Myocyte (in vitro differentiated cells): ENCODE results near the gene SCLY. TPM values are rescaled to one million over a fixed set of nuclear protein-coding genes. Genes with fewer than 3 reads are reported as not detected.
A peak's percentile ranks its signal among the peaks of the same experiment; 100 is the strongest.
"Not testable (repeated sequence)": the region's sequence is repeated elsewhere in the genome, so short reads cannot be mapped to it uniquely, and the experiment has no call there.

Source experiments
- DNase-seq: peaks from one replicate; pipeline ENCODE4 v3.0.0-alpha.2; 2012; ENCODE audit warnings: low read depth
- total RNA-seq: library from RNA; depleted of rRNA; stranded (reverse); fragments of >200 nt; gene quantifications from 2 replicates; pipeline ENCODE4 v1.2.3, GENCODE V29; 2014

SCLY gene
- total RNA-seq, 1 donor from 2014 or later, result 20.6 TPM

DNA sequence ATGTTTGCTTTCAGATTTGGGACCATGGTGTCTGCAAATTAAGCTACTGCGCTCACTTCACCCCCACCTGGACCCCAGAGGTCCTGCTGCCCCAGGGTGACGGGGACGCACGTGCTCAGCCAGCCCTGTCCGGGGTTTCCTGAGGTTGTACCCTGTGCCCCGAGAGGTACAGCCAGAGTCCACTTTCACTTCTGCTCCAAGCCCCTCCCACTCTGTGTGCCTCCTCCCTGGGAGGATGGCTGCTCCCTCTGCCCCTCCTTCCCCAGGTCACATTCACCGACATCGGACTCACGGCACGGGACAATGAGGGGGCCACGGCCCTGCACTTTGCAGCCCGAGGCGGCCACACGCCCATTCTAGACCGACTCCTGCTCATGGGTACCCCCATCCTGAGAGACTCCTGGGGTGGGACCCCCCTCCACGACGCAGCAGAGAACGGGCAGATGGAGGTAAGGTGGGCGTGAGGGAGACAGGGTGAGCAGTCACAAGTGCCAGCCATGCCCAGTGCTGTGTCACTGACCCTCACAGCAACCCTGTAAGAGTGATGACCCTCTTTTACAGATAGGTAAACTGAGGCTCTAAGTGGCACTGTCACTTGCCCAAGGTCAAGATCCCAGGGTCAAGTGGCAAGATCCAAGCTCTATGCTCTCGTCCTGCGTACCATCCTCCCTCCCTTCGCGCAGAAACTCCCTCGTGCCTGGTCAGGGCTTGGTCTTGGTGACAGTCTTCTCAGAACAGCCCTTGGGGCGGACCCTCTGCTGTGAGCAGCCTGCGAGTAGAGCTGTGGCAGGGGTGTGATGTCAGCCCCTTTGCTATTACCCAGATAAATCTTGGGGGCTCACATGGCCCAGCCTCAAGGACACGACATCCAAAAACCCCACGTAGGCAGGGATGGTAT, 47.0 kb downstream of the SCLY start:
- no peak for DNase-seq

DNA sequence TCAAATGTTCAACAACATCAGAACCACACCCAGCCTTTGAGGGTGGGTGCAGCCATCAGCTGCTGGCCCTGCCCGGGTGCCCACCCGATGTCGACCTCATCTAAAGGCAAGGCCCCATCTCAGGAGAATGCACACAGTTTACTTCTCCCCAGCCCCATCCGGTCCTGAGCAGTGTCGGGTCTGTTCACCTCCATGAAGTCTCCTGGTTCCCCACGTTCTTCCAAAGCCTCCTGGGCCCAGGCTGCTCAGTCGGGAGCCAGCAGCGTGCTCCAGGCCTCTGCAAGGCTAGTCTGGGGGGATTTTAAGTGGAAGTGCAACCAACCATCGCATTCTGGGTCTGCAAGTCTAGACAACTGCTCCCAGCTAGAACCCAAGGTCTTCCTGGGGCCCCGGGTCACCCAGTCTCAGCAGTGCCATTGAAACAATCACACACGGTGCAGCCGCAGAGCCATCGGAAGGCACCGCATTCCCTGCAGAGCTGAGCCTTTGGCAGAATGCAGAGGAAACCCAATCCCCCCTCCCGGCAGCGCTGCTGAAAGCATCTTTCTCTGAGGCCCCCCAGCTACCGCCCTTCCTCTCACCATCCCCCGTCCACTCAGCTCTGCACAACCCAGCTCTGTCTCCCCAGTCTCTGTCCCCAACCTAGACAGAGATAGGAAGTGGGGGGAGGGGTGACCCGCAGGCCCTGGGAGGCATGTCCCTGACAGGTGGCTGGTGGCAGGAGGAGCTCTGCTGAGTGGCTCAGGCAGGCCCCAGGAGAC, 47.8 kb downstream of the SCLY start:
- peak; percentile 71 for DNase-seq

GRCh38 chr2:238113611-238114010, 52.8 kb downstream of the SCLY start:
- no peak for DNase-seq

- DNase-seq, result no peak
These were observed 53.6 kb downstream of the SCLY start for GRCh38 chr2:238114331-238114841.

DNA sequence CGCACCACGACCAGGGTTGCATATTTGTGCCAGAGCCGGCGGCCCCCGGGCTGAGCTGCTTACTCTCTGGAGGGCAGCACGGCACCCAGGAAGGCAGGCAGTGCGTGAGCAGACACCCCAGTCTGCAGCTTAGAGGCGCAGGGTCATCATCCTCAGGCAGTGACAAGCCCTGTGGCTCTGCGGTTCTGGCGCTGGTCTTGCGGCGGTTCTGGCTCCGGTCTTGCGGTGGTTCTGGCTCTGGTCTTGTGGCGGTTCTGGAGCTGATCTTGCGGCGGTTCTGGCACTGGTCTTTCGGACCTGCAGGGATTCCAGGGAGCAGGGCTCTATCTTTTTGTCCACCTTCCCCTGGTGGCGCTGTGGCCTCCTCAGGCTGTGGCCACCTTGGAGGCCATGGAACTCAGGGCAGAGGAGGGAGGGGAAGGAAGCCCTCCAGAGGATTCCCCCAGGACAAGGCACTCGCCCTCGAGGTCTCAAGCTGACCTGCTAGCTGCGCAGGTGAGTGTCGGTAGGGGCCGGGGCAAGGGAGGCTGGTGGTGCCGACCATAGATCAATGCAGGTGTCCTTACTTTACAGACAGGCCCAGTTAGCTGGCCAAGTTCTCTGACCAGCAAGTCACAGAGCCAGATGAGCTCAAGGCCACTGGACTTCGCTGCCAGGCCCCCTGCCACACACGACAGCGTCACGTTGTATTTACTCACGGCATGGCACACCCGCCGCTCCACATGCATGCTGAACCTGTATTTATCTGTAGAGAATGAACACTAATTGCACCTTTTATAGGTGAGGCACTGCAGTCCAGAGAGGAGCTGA, 54.3 kb downstream of the SCLY start:
- DNase-seq, result no peak

DNA sequence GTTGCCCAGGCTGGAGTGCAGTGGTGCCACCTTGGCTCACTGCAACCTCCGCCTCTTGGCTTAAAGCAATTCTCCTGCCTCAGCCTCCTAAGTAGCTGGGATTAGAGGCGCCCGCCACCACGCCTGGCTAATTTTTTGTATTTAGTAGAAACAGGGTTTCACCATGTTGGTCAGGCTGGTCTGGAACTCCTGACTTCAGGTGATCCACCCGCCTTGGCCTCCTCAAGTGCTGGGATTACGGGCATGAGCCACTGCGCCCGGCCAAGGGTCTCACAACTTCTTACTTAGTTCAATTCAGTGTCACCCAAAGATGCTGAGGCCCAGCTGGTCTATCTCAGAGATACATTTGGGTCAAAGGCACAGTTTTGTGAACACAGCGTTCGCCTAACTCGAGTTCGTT, 54.9 kb downstream of the SCLY start:
- DNase-seq, result not testable (repeated sequence)

- DNase-seq, result no peak
These were observed 55.7 kb downstream of the SCLY start for GRCh38 chr2:238116298-238117198.

DNA sequence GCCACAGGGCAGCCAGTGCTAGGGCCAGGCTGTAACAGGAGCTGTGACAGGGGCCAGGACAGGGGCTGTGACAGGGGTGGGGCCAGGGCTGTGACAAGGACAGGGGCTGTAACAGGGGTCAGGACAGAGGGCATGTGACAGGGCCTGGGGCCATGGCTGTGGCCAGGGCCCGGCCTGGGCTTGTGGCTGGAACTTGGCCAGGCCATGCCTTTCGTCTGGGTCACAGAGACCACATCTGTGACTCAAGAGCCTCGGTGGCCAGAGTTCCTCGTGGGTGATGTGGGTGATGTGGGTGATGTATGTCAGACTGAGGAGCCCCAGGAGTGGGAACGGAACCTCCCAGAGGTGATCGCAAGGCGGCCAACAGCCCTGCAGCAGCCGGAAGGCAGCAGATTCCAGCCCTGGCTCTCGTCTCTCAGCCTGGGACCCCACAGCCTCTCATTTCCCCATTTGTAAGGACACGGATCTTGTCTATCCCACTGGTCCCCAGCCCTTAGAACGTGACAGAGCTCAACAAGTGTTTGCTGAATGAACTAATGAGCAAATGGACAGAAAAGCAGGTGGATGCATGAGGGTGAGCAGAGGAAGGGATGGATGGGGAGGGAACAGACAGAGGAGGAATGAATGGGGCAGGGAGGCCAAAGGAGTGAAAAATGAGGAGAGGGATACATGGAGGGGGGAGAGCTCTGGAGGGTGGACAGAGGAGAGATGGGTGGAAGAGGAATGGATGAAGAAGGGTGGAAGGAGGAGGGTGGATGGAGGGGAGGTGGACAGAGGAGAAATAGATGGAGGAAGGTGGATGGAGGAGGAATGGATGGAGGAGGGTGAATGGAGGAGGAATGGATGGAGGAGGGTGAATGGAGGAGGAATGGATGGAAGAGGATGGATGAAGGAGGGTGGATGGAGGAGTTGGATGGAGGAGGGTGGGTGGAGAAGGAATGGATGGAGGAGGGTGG, 56.7 kb downstream of the SCLY start:
- peak; percentile 77 for DNase-seq

- no peak for DNase-seq
These were observed 59.1 kb downstream of the SCLY start for GRCh38 chr2:238119756-238120462.

DNA sequence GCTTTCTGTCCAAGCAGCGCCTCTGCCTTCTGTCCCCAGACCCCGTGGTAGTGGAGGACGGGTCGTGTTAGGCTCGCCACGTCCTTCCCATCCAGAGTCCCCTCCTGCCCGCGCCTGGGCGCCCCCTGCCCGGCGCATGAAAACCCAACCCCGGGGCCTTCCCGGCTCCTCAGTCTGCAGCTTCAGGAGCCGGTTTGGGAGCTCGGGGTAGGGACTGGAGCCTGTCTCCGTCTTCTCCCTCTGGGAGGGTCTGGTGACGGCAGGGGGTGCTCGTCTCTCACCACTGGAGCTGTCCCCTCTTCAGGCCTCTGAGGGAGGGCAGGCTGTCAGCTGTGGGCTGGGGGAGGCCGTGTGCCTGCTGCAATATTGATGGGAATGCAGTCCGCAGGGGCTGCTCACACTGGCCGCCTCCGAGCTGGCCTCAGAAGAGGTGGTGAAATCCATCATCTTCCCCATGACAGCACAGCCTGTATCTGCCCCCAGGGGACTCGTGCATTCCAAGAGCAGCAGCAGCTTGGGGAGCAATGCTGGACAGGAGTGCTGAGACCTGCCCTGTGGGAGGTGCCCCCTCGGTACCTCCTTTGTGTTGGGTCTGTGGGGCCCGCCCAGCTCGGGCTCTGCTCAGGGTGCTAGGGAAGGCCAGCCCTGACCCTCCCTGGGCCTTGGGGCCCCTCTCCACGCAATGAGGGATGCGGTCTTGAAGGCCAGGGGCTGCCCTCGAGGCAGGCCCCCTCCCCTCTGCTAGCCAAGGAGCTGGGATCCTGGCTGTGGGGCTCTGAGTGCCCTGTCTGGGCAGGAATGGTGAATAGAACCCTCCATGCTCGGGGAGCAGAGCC, 59.9 kb downstream of the SCLY start:
- DNase-seq, result no peak

- no peak for DNase-seq
These were observed 60.9 kb downstream of the SCLY start for GRCh38 chr2:238121511-238122286.

DNA sequence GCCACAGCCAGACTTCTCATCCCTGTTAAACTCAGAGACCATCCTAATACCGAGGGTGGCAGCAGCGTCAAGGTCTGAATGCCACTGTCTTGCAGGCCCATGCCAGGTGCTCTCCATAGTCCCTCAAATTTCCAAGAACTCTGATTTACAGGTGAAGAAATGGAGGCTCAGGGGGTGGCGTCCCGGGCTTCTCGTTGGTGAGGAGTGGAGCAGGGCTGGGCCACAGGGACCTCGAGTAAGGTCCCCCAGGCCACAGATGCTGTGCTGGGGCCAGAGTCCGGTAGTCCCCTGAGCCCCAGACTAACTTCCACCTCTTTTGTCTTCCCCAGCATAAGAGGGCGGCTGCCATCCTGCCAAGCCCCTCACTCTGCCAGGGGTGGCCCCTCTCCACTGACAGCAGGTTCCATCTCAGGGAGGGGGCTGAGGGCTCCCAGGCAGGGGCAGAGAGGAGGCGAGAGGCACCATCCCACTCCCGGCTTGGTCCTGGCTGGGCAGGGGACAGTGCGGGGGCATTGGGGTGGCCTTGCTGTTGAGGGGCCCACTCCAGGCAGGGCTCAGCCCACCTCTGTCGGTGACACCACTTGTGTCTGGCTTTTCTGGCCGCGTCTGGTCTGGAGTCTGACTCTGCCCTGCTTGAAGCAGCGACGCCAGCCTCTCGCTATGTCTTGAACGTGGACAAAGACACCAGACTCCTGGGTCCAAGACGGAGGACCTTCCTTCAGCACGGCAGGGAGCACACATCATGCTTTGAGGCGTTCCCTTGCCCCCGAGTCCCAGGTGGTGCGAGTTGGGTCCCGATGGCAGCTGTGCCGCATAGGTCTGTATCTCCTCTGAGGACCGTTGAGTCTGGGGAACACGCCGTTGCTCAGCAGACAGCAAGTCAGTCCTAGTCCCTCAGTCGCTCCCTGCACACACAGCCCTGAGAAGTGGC, 61.8 kb downstream of the SCLY start:
- no peak for DNase-seq

GRCh38 chr2:238123218-238123971, 62.6 kb downstream of the SCLY start:
- DNase-seq, result no peak

DNA sequence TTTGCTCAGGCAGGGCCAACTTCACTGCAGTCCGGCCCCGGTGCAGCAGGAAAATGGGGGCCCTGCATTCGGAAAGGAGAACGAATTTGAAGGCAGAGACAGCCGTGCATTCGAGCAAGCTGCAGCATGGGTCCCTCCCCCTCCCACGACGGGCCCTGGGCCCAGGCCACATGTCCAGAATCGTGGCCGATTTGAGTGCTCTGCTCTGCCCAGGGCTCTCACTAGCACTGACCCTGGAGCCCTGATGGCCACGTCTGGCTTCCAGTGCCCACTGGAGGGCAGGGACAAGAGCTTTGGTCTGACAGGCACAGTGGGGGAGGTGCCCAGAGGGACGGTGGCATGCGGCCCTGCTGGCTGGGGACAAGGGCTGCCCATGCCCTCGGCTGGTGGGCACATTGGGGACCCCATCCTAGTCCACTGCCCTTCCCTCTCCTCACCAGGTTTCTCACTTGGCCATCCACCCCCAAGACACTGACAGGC, 63.2 kb downstream of the SCLY start:
- no peak for DNase-seq
